ENCODE measurements around the gene HOXC6. TPM values are rescaled to one million over a fixed set of nuclear protein-coding genes. Genes with fewer than 3 reads are reported as not detected.

The HOXC6 gene
- total and polyA plus RNA-seq, 9 of the 15 experiments (the other 6 are each of a cell fraction or from before 2014, with no cell fraction given) = 0.06 to 4.0 (median 1.4) TPM

GRCh38 chr12:54017878-54018467 lies 10.3 kb upstream of the HOXC6 start (continued):
- TF ChIP-seq KAT7 (CRISPR knock-in tag; IDR thresholded peaks at IDR 0.05; ENCODE audit: borderline replicate concordance) (no peak), BDP1 (IDR thresholded peaks at IDR 0.05; ENCODE audit: insufficient read depth, insufficient read length) (no peak), VEZF1 (CRISPR knock-in tag; IDR thresholded peaks at IDR 0.05) (peak; percentile 96), TCF7L2 (IDR thresholded peaks at IDR 0.05; ENCODE audit: low read depth, low read length) (no peak), SNRNP70 (optimal IDR thresholded peaks at IDR 0.05; ENCODE audit: low read depth, low read length) (no peak), C11orf30 (IDR thresholded peaks at IDR 0.05; ENCODE audit: low read depth) (no peak), SMARCC2 (IDR thresholded peaks at IDR 0.05; ENCODE audit: low read depth) (no peak; the same call in 1 of the 2 replicates), THRB (CRISPR knock-in tag; conservative IDR thresholded peaks at IDR 0.05) (0 out of 2 replicates have a peak, but pooled peaks have one; percentile 54), FUS (optimal IDR thresholded peaks at IDR 0.05; ENCODE audit: low read depth, low read length) (no peak), TSC22D4 (tag; IDR thresholded peaks at IDR 0.05) (no peak), GATA2 (CRISPR knock-in tag; IDR thresholded peaks at IDR 0.05) (no peak), ZFP36 (IDR thresholded peaks at IDR 0.05; ENCODE audit: low read depth, low read length, partially characterized antibody) (no peak), ZNF699 (CRISPR knock-in tag; IDR thresholded peaks at IDR 0.05; ENCODE audit: insufficient replicate concordance) (no peak), TCF15 (CRISPR knock-in tag; IDR thresholded peaks at IDR 0.05) (no peak), ZNF212 (CRISPR knock-in tag; IDR thresholded peaks at IDR 0.05) (no peak), ZNF23 (CRISPR knock-in tag; IDR thresholded peaks at IDR 0.05) (no peak), ESRRA (IDR thresholded peaks at IDR 0.05; ENCODE audit: borderline replicate concordance, low read depth) (no peak), GTF2E2 (tag; IDR thresholded peaks at IDR 0.05) (peak; percentile 79; the same call in 1 of the 2 replicates), CHD4 (IDR thresholded peaks at IDR 0.05; ENCODE audit: insufficient read depth, insufficient replicate concordance, low read depth, low read length, poor library complexity, severe bottlenecking) (no peak), SIN3A (IDR thresholded peaks at IDR 0.05; ENCODE audit: borderline replicate concordance in 2 of 2, control insufficient read depth in 1 of 2, low read depth in 2 of 2, low read length in 2 of 2) (no peak), CBX5 (IDR thresholded peaks at IDR 0.05; ENCODE audit: borderline replicate concordance, low read depth) (no peak), RFX7 (CRISPR knock-in tag; IDR thresholded peaks at IDR 0.05) (no peak), FOXP4 (CRISPR knock-in tag; IDR thresholded peaks at IDR 0.05; ENCODE audit: borderline replicate concordance) (peak; percentile 24; the same call in 1 of the 2 replicates), PML (IDR thresholded peaks at IDR 0.05; ENCODE audit: low read length) (no peak), NFIC (IDR thresholded peaks at IDR 0.05) (no peak; the same call in 1 of the 2 replicates)
